ENCODE measurements around the gene MACROD2. TPM values are rescaled to one million over a fixed set of nuclear protein-coding genes. Genes with fewer than 3 reads are reported as not detected.
"Not testable (repeated sequence)": the region's sequence is repeated elsewhere in the genome, so short reads cannot be mapped to it uniquely, and the experiment has no call there.

MACROD2 gene
- total RNA-seq, 1 donor from 2014 or later: 3.5 TPM

- Histone ChIP-seq H3K9me3 (no peaks in the 10 kb centered on the region), H3K4me3 (no peak overlapping the region), H3K27ac (no peak overlapping the region), H3K4me1 (no peaks in the 10 kb centered on the region), H3K27me3 (no peaks in the 10 kb centered on the region), H3K36me3 (no peaks in the 10 kb centered on the region)
- DNase-seq (ENCODE audit: low spot score in 2 of 2): no peak
- TF ChIP-seq CTCF (IDR thresholded peaks at IDR 0.05): no peak
- intact Hi-C loops (cut with DNase I): no loop called here
Observed at GRCh38 chr20:16011056-16011455, 2015.7 kb downstream of the MACROD2 start.

- Histone ChIP-seq H3K27me3 (no peaks in the 10 kb centered on the region), H3K36me3 (no peaks in the 10 kb centered on the region), H3K4me1 (no peaks in the 10 kb centered on the region), H3K4me3 (no peak overlapping the region), H3K27ac (no peak overlapping the region), H3K9me3 (no peaks in the 10 kb centered on the region)
- TF ChIP-seq CTCF (IDR thresholded peaks at IDR 0.05): no peak
- DNase-seq (ENCODE audit: low spot score in 2 of 2): no peak
- intact Hi-C loops (cut with DNase I): no loop called here
Observed at GRCh38 chr20:16011519-16011918, 2016.2 kb downstream of the MACROD2 start.

GRCh38 chr20:16012934-16013333, 2017.6 kb downstream of the MACROD2 start:
- DNase-seq (ENCODE audit: low spot score in 2 of 2); H3K4me3 ChIP-seq; H3K27ac ChIP-seq; H3K9me3 ChIP-seq; H3K36me3 ChIP-seq; intact Hi-C loops (cut with DNase I); H3K27me3 ChIP-seq; H3K4me1 ChIP-seq: not testable (repeated sequence)

GRCh38 chr20:16013631-16014030, 2018.3 kb downstream of the MACROD2 start:
- no peaks in the 10 kb centered on the region for H3K4me1 ChIP-seq
- no peak overlapping the region for H3K27ac ChIP-seq
- H3K9me3 ChIP-seq: no peaks in the 10 kb centered on the region
- no peaks in the 10 kb centered on the region for H3K27me3 ChIP-seq
- no peaks in the 10 kb centered on the region for H3K36me3 ChIP-seq
- intact Hi-C loops (cut with DNase I): no loop called here
- no peak for TF ChIP-seq CTCF (IDR thresholded peaks at IDR 0.05)
- DNase-seq (ENCODE audit: low spot score in 2 of 2): no peak
- H3K4me3 ChIP-seq: no peak overlapping the region

GRCh38 chr20:16014436-16014835, 2019.1 kb downstream of the MACROD2 start:
- intact Hi-C loops (cut with DNase I): no loop called here
- no peaks in the 10 kb centered on the region for H3K9me3 ChIP-seq
- H3K27ac ChIP-seq: no peak overlapping the region
- TF ChIP-seq CTCF (IDR thresholded peaks at IDR 0.05): no peak
- H3K4me1 ChIP-seq: no peaks in the 10 kb centered on the region
- no peak overlapping the region for H3K4me3 ChIP-seq
- H3K36me3 ChIP-seq: no peaks in the 10 kb centered on the region
- DNase-seq (ENCODE audit: low spot score in 2 of 2): no peak
- H3K27me3 ChIP-seq: no peaks in the 10 kb centered on the region

GRCh38 chr20:16017656-16018055, 2022.3 kb downstream of the MACROD2 start:
- intact Hi-C loops (cut with DNase I): no loop called here
- Histone ChIP-seq H3K9me3 (no peaks in the 10 kb centered on the region), H3K27ac (no peak overlapping the region), H3K36me3 (no peaks in the 10 kb centered on the region), H3K4me1 (no peaks in the 10 kb centered on the region), H3K4me3 (no peak overlapping the region), H3K27me3 (no peaks in the 10 kb centered on the region)
- DNase-seq (ENCODE audit: low spot score in 2 of 2): no peak
- TF ChIP-seq CTCF (IDR thresholded peaks at IDR 0.05): no peak
